ENCODE measurements around the gene COX4I2.
"Not testable (repeated sequence)": the region's sequence is repeated elsewhere in the genome, so short reads cannot be mapped to it uniquely, and the experiment has no call there.

Gene COX4I2

DNA sequence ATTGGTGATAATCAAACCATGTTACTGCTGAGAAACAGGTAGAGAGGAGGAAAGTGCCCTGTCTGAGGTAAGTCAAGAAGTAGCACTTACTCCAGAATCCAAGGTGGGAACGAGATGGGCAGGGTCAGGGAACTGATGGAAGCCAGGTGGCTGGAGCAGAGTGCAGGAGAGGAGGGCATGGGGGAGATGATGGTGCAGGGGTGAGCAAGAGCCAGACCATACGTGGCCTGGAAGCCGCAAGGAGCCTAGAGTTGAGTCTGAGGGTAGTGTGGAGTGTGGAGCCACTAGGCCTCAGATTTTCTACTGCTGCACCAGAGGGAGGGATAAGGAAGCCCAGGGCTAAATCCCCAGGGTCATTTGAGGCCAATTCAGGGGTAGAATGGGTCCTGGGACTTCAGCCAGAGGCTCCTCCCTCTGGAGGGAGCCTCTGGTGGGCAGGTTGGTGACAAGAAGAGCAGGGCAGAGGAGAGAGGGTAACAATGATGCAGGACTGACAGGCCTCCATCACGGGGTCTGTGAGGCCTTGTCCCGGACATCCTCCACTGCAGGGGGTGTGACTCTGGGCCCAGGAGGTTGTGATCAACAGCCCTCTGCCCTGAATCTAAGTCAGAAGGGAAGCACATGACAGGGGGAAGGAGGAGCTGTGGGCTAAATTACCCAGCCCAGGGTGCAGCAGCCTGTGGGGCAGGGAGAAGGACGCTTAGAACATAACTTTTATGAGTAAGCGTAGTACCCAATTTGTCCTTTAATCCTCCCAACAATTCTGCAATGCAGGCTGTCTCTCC, 28.7 kb downstream of the COX4I2 start:
- Histone ChIP-seq H3K27me3 (ENCODE audit: control insufficient read depth in 1 of 2, insufficient read depth in 2 of 2, low read length in 2 of 2) (no peaks in the 10 kb centered on the region), H3K36me3 (ENCODE audit: control insufficient read depth in 1 of 2, insufficient read depth in 2 of 2, low read length in 2 of 2) (peaks cover 15 to 27% of the 10 kb centered on the region in 2 donors), H3K27ac (ENCODE audit: low read depth, low read length) (peak overlapping the region; percentile 13), H3K9me3 (ENCODE audit: control insufficient read depth in 1 of 2, low read length in 2 of 2) (no peaks in the 10 kb centered on the region), H3K9ac (ENCODE audit: low read depth in 1 of 2, low read length in 2 of 2) (no peak overlapping the region), H3K4me1 (ENCODE audit: control insufficient read depth in 1 of 2, insufficient read depth in 2 of 2, low read length in 2 of 2) (peaks cover 57 to 66% of the 10 kb centered on the region in 2 donors), H3K4me3 (ENCODE audit: low read depth in 1 of 2, low read length in 2 of 2) (no peak overlapping the region)

DNA sequence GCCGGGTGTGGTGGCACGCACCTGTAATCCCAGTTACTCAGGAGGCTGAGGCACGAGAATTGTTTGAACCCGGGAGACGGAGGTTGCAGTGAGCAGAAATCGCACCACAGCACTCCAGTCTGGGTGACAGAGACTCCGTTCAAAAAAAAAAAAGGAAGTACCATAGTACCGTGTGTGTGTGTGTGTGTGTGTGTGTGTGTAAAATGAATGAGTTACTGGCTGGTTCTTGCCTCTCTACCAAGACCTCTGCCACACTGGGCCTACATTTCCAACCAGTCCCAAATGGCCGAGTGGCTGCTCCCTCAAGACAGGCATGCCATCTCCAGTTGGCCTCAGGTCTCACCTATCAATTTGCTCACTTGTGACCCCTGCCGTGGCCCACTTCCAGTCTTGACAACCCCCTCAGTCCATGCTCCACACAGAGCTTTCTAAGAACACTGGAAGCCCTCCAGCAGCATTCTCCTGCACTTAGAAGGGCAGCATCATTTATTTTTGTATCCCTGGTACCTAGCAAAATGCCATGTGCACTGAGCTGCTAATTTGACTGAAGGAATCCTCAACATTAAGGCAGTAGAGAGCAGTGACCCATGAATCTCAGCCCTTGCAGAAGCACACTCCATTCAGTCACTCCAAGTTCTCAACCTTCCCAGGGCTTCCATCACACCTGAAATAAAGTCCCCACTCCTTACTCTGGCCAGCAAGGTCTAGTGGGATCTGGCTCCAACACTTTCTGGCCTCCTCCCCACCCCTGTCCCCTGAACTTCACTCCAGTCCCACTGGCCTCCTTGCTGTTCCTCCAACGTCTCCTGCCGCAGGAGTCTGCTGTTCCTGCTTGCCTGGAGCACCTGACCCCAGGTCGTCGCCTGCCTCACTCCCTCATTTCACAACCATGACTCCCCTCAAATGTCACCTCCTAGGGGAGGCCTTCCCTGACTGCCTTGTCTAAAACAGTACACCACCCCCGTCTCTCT, 29.9 kb downstream of the COX4I2 start:
- Histone ChIP-seq H3K36me3 (ENCODE audit: control insufficient read depth in 1 of 2, insufficient read depth in 2 of 2, low read length in 2 of 2) (peaks cover 15 to 29% of the 10 kb centered on the region in 2 donors), H3K27ac (ENCODE audit: low read depth, low read length) (no peak overlapping the region), H3K27me3 (ENCODE audit: control insufficient read depth in 1 of 2, insufficient read depth in 2 of 2, low read length in 2 of 2) (no peaks in the 10 kb centered on the region), H3K4me1 (ENCODE audit: control insufficient read depth in 1 of 2, insufficient read depth in 2 of 2, low read length in 2 of 2) (peaks cover 47 to 63% of the 10 kb centered on the region in 2 donors), H3K9me3 (ENCODE audit: control insufficient read depth in 1 of 2, low read length in 2 of 2) (no peaks in the 10 kb centered on the region), H3K9ac (ENCODE audit: low read depth in 1 of 2, low read length in 2 of 2) (no peak overlapping the region), H3K4me3 (ENCODE audit: low read depth in 1 of 2, low read length in 2 of 2) (no peak overlapping the region)

- not testable (repeated sequence) for H3K9me3 ChIP-seq (ENCODE audit: control insufficient read depth in 1 of 2, low read length in 2 of 2); H3K27ac ChIP-seq (ENCODE audit: low read depth, low read length); H3K9ac ChIP-seq (ENCODE audit: low read depth in 1 of 2, low read length in 2 of 2); H3K27me3 ChIP-seq (ENCODE audit: control insufficient read depth in 1 of 2, insufficient read depth in 2 of 2, low read length in 2 of 2); H3K4me3 ChIP-seq (ENCODE audit: low read depth in 1 of 2, low read length in 2 of 2)
- Histone ChIP-seq H3K36me3 (ENCODE audit: control insufficient read depth in 1 of 2, insufficient read depth in 2 of 2, low read length in 2 of 2) (peaks cover 15 to 31% of the 10 kb centered on the region in 2 donors), H3K4me1 (ENCODE audit: control insufficient read depth in 1 of 2, insufficient read depth in 2 of 2, low read length in 2 of 2) (peaks cover 40 to 59% of the 10 kb centered on the region in 2 donors)
Observed at GRCh38 chr20:31668944-31669343, 31.2 kb downstream of the COX4I2 start.

GRCh38 chr20:31669876-31670275, 32.2 kb downstream of the COX4I2 start:
- H3K27me3 ChIP-seq (ENCODE audit: control insufficient read depth in 1 of 2, insufficient read depth in 2 of 2, low read length in 2 of 2), result no peaks in the 10 kb centered on the region
- peaks cover 42 to 58% of the 10 kb centered on the region in 2 donors for H3K4me1 ChIP-seq (ENCODE audit: control insufficient read depth in 1 of 2, insufficient read depth in 2 of 2, low read length in 2 of 2)
- peaks cover 15 to 34% of the 10 kb centered on the region in 2 donors for H3K36me3 ChIP-seq (ENCODE audit: control insufficient read depth in 1 of 2, insufficient read depth in 2 of 2, low read length in 2 of 2)
- H3K9ac ChIP-seq (ENCODE audit: low read depth in 1 of 2, low read length in 2 of 2), result no peak overlapping the region
- no peaks in the 10 kb centered on the region for H3K9me3 ChIP-seq (ENCODE audit: control insufficient read depth in 1 of 2, low read length in 2 of 2)
- peak overlapping the region; percentile 46 for H3K27ac ChIP-seq (ENCODE audit: low read depth, low read length)
- H3K4me3 ChIP-seq (ENCODE audit: low read depth in 1 of 2, low read length in 2 of 2), result no peak overlapping the region

DNA sequence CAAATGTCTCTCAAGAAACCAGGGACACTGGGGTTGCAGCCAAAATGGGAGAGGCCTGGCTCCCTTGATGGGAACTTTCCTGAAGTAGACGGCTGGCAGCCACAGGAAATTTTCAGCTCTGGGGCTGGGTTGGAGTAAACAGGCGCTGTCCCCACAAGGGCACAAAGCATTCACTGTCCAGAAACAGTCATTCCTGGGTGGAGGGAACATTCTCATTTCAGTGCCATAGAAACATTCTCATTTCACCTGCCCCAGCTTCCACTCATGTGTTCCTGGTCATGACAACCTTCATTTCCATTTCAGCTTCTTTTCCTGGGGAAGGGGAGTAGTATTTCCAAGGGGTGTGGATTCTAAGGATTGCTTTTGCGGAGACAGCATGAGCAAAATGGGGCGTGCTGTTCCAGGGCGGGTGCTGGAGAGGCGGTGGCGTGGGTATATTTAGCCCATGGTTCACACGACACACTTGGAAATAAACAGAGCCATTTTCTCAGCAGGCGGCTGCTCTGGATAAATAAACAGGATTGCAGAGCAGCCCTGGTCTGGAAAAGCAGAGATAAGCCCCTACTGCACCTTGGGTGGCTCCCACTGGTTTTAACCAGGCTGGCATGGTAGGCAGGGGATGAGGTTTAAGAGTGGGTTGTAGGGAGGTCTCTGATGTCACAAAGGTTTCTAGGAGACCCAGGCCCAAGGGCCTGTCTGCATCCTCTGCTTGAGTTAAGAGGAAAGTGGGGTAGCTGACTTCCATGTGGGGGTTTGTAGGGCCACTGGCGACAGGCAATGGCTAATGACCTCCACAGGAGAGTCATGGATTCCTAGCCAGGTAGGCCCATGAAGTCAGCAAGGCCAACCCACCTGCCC, 32.9 kb downstream of the COX4I2 start:
- Histone ChIP-seq H3K27me3 (ENCODE audit: control insufficient read depth in 1 of 2, insufficient read depth in 2 of 2, low read length in 2 of 2) (no peaks in the 10 kb centered on the region), H3K9ac (ENCODE audit: low read depth in 1 of 2, low read length in 2 of 2) (no peak overlapping the region), H3K36me3 (ENCODE audit: control insufficient read depth in 1 of 2, insufficient read depth in 2 of 2, low read length in 2 of 2) (peaks cover 10 to 27% of the 10 kb centered on the region in 2 donors), H3K4me3 (ENCODE audit: low read depth in 1 of 2, low read length in 2 of 2) (no peak overlapping the region), H3K27ac (ENCODE audit: low read depth, low read length) (peak overlapping the region; percentile 69), H3K4me1 (ENCODE audit: control insufficient read depth in 1 of 2, insufficient read depth in 2 of 2, low read length in 2 of 2) (peaks cover 44 to 58% of the 10 kb centered on the region in 2 donors), H3K9me3 (ENCODE audit: control insufficient read depth in 1 of 2, low read length in 2 of 2) (no peaks in the 10 kb centered on the region)

DNA sequence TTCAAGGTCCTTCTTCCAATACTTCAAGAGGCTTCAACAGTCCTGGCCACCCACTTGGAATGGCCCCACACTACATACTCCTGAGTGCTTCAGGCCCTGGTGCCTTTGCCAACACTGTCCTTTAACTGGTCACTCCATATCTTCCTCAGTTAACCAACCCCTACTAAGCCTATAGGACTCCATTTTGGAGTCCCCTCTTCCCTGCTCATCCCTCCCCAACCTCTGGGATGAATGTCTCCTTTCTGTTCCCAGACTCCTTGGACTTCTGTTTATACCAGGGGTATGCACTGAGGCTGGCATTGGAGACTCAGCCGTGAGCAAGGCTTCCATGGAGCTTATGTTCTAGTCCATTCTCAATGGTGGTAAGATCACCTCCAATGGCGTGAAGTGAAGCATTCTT, 33.6 kb downstream of the COX4I2 start:
- peaks cover 7 to 20% of the 10 kb centered on the region in 2 donors for H3K36me3 ChIP-seq (ENCODE audit: control insufficient read depth in 1 of 2, insufficient read depth in 2 of 2, low read length in 2 of 2)
- H3K4me3 ChIP-seq (ENCODE audit: low read depth in 1 of 2, low read length in 2 of 2), result no peak overlapping the region
- H3K27me3 ChIP-seq (ENCODE audit: control insufficient read depth in 1 of 2, insufficient read depth in 2 of 2, low read length in 2 of 2), result no peaks in the 10 kb centered on the region
- H3K4me1 ChIP-seq (ENCODE audit: control insufficient read depth in 1 of 2, insufficient read depth in 2 of 2, low read length in 2 of 2), result peaks cover 48 to 58% of the 10 kb centered on the region in 2 donors
- no peak overlapping the region for H3K9ac ChIP-seq (ENCODE audit: low read depth in 1 of 2, low read length in 2 of 2)
- H3K27ac ChIP-seq (ENCODE audit: low read depth, low read length), result peak overlapping the region; percentile 69
- no peaks in the 10 kb centered on the region for H3K9me3 ChIP-seq (ENCODE audit: control insufficient read depth in 1 of 2, low read length in 2 of 2)

GRCh38 chr20:31673435-31673834, 35.7 kb downstream of the COX4I2 start:
- Histone ChIP-seq H3K27ac (ENCODE audit: low read depth, low read length) (no peak overlapping the region), H3K4me1 (ENCODE audit: control insufficient read depth in 1 of 2, insufficient read depth in 2 of 2, low read length in 2 of 2) (peaks cover 47 to 58% of the 10 kb centered on the region in 2 donors), H3K27me3 (ENCODE audit: control insufficient read depth in 1 of 2, insufficient read depth in 2 of 2, low read length in 2 of 2) (no peaks in the 10 kb centered on the region), H3K4me3 (ENCODE audit: low read depth in 1 of 2, low read length in 2 of 2) (no peak overlapping the region), H3K9me3 (ENCODE audit: control insufficient read depth in 1 of 2, low read length in 2 of 2) (no peaks in the 10 kb centered on the region), H3K9ac (ENCODE audit: low read depth in 1 of 2, low read length in 2 of 2) (no peak overlapping the region), H3K36me3 (ENCODE audit: control insufficient read depth in 1 of 2, insufficient read depth in 2 of 2, low read length in 2 of 2) (peaks cover 13 to 27% of the 10 kb centered on the region in 2 donors)

DNA sequence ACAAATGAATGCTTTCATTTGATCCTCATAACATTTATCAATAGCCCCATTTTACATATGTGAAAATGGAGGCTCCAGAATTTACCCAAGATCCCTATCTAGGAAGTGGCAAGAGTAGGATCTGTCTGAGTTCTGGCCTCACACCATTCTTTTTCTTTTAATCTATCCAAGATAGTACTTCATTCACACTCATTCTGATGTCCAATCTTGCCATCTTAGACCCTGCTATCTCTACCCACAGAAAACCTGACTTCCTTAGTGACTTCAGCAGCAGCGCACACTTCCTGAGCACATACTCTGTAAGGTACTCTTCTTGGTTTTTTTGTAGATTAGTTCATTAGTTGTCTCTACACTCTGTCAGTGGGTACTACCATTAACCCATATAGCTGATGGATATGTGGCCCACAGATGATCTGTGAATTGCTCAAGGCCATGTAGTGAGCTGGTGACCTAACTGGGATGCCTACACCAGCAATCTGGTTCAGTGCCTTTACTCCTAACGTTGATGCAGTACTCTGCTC, 36.3 kb downstream of the COX4I2 start:
- H3K9ac ChIP-seq (ENCODE audit: low read depth in 1 of 2, low read length in 2 of 2), result no peak overlapping the region
- H3K27ac ChIP-seq (ENCODE audit: low read depth, low read length), result peak overlapping the region; percentile 11
- no peaks in the 10 kb centered on the region for H3K27me3 ChIP-seq (ENCODE audit: control insufficient read depth in 1 of 2, insufficient read depth in 2 of 2, low read length in 2 of 2)
- H3K36me3 ChIP-seq (ENCODE audit: control insufficient read depth in 1 of 2, insufficient read depth in 2 of 2, low read length in 2 of 2), result peaks cover 13 to 31% of the 10 kb centered on the region in 2 donors
- peaks cover 51 to 64% of the 10 kb centered on the region in 2 donors for H3K4me1 ChIP-seq (ENCODE audit: control insufficient read depth in 1 of 2, insufficient read depth in 2 of 2, low read length in 2 of 2)
- no peaks in the 10 kb centered on the region for H3K9me3 ChIP-seq (ENCODE audit: control insufficient read depth in 1 of 2, low read length in 2 of 2)
- no peak overlapping the region for H3K4me3 ChIP-seq (ENCODE audit: low read depth in 1 of 2, low read length in 2 of 2)
